Measurements from ENCODE around the gene PACRG.
A peak's percentile ranks its signal among the peaks of the same experiment; 100 is the strongest.

The PACRG gene

GRCh38 chr6:162863821-162864220, 136.0 kb downstream of the PACRG start:
- no peak overlapping the region for H3K4me3 ChIP-seq (replicated peaks; ENCODE audit: low read depth, low read length)
- TF ChIP-seq CTCF (IDR thresholded peaks at IDR 0.05; ENCODE audit: low read length, missing control alignments) = no peak
- no peak for DNase-seq (ENCODE audit: low read depth)

GRCh38 chr6:162864911-162865310, 137.1 kb downstream of the PACRG start:
- DNase-seq (ENCODE audit: low read depth) = no peak
- no peak overlapping the region for H3K4me3 ChIP-seq (replicated peaks; ENCODE audit: low read depth, low read length)
- TF ChIP-seq CTCF (IDR thresholded peaks at IDR 0.05; ENCODE audit: low read length, missing control alignments) = no peak

GRCh38 chr6:162866656-162867055, 138.9 kb downstream of the PACRG start:
- TF ChIP-seq CTCF (IDR thresholded peaks at IDR 0.05; ENCODE audit: low read length, missing control alignments) = no peak
- DNase-seq (ENCODE audit: low read depth) = no peak
- no peak overlapping the region for H3K4me3 ChIP-seq (replicated peaks; ENCODE audit: low read depth, low read length)

- DNase-seq (ENCODE audit: low read depth) = no peak
- TF ChIP-seq CTCF (IDR thresholded peaks at IDR 0.05; ENCODE audit: low read length, missing control alignments) = no peak
- no peak overlapping the region for H3K4me3 ChIP-seq (replicated peaks; ENCODE audit: low read depth, low read length)
These were observed 140.6 kb downstream of the PACRG start for GRCh38 chr6:162868397-162868796.

GRCh38 chr6:162871966-162872365, 144.2 kb downstream of the PACRG start:
- peak; percentile 21 for DNase-seq (ENCODE audit: low read depth)
- H3K4me3 ChIP-seq (replicated peaks; ENCODE audit: low read depth, low read length) = no peak overlapping the region
- no peak for TF ChIP-seq CTCF (IDR thresholded peaks at IDR 0.05; ENCODE audit: low read length, missing control alignments)

GRCh38 chr6:162873537-162873936, 145.8 kb downstream of the PACRG start:
- TF ChIP-seq CTCF (IDR thresholded peaks at IDR 0.05; ENCODE audit: low read length, missing control alignments) = no peak
- no peak overlapping the region for H3K4me3 ChIP-seq (replicated peaks; ENCODE audit: low read depth, low read length)
- DNase-seq (ENCODE audit: low read depth) = no peak

GRCh38 chr6:162875070-162875469, 147.3 kb downstream of the PACRG start:
- H3K4me3 ChIP-seq (replicated peaks; ENCODE audit: low read depth, low read length) = no peak overlapping the region
- TF ChIP-seq CTCF (IDR thresholded peaks at IDR 0.05; ENCODE audit: low read length, missing control alignments) = no peak

More at GRCh38 chr6:162875070-162875469, 147.3 kb downstream of the PACRG start:
- no peak for DNase-seq (ENCODE audit: low read depth)
